Measurements from ENCODE around the gene ZBTB39. TPM values are rescaled to one million over a fixed set of nuclear protein-coding genes. Genes with fewer than 3 reads are reported as not detected.

The ZBTB39 gene
- total and polyA plus RNA-seq, 10 donors = 1.7 to 15.7 (median 10.8) TPM

DNA sequence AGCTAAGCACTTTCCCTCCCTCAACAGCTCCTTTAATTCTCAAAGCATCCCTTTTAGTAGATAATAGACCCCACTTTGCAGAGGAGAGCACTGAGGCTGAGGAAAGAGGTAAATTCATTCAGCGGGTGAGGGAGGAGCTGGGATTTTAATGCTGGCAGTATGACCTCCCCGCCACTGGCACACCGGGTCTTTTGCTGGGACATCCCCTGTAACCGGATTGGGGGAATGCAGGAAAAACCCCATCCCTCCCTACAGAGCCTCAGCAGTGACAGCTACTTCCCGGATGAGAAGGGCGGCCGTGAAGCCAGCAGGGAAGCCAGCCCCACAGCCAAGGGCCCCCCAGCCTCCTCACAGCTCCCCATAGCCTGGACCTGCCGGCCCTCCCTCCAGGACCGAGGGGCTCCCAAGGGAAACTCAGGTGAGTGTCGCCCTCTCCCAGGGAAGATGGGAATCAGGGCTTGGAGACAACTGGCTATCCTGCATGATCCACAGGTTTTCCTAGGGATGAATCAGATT, 12.1 kb downstream of the ZBTB39 start:
- intact Hi-C loops (cut with DNase I; ENCODE audit: low total_unique reads) = loop anchor here (5.0 kb wide), 1 partner anchor 232 kb away; the partner anchor contains the start of gene HSD17B6
- DNase-seq = peak; percentile 73

DNA sequence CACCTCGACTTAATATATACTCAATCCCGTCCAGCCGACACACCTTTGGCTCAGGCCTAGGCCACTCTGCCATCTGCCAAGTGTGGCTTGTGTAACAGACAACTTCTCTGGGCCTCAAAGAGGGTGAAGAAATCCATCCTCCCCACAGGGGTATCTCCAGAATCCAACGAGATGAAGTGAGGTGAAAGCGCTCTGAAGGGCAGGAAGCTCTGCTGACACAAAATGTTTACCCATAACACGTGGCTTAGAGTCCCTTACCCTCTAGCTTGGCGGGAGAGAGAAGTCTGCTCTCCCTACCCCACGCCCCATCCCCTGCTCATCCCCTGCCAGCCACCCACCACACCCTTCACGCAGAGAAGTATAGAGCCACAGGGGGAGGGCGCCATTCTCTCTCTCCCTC, 13.0 kb downstream of the ZBTB39 start:
- DNase-seq = no peak
- Histone ChIP-seq H3K27me3 (replicated peaks in 1 of 7) (no peaks in the 10 kb centered on the region), H3K4me3 (no peak overlapping the region), H3K4me1 (peaks cover 15 to 85% (median 54%) of the 10 kb centered on the region in 6 donors), H3K9me3 (no peaks in the 10 kb centered on the region), H3K36me3 (peaks cover 0 to 37% (median 0%) of the 10 kb centered on the region in 6 donors), H3K27ac (peak overlapping the region in 6 of 8 donors; percentile 36 to 85 (median 78))
- intact Hi-C loops (cut with DNase I; ENCODE audit: low total_unique reads) = loop anchor here (5.0 kb wide), 1 partner anchor 231 kb away; the partner anchor contains the start of gene HSD17B6
- 44 to 63% (median 50%) methylated on average over 10 of the region's 10 CpGs for WGBS, 5 donors
- TF ChIP-seq, protein P1, sequence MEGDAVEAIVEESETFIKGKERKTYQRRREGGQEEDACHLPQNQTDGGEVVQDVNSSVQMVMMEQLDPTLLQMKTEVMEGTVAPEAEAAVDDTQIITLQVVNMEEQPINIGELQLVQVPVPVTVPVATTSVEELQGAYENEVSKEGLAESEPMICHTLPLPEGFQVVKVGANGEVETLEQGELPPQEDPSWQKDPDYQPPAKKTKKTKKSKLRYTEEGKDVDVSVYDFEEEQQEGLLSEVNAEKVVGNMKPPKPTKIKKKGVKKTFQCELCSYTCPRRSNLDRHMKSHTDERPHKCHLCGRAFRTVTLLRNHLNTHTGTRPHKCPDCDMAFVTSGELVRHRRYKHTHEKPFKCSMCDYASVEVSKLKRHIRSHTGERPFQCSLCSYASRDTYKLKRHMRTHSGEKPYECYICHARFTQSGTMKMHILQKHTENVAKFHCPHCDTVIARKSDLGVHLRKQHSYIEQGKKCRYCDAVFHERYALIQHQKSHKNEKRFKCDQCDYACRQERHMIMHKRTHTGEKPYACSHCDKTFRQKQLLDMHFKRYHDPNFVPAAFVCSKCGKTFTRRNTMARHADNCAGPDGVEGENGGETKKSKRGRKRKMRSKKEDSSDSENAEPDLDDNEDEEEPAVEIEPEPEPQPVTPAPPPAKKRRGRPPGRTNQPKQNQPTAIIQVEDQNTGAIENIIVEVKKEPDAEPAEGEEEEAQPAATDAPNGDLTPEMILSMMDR (IDR thresholded peaks at IDR 0.05 in 8 of 11, conservative IDR thresholded peaks at IDR 0.05 in 3 of 11) = no peak
- TF ChIP-seq POLR2AphosphoS5 (IDR thresholded peaks at IDR 0.05) (no peak), POLR2A (IDR thresholded peaks at IDR 0.05) (no peak)

More for the DNA sequence above, 12.1 kb downstream of the ZBTB39 start:
- peaks cover 0 to 42% (median 0%) of the 10 kb centered on the region in 6 donors for H3K36me3 ChIP-seq
- peak overlapping the region in 6 of 8 donors; percentile 5 to 63 (median 28) for H3K4me3 ChIP-seq
- H3K27ac ChIP-seq = peak overlapping the region in 7 of 8 donors; percentile 36 to 85 (median 78)
- TF ChIP-seq, protein P1 (IDR thresholded peaks at IDR 0.05 in 8 of 11, conservative IDR thresholded peaks at IDR 0.05 in 3 of 11) = no peak
- peak; percentile 18 to 64 (median 21) for TF ChIP-seq POLR2AphosphoS5 (IDR thresholded peaks at IDR 0.05)
- H3K9me3 ChIP-seq = no peaks in the 10 kb centered on the region
- H3K4me1 ChIP-seq = peaks cover 24 to 85% (median 57%) of the 10 kb centered on the region in 6 donors
- no peaks in the 10 kb centered on the region for H3K27me3 ChIP-seq (replicated peaks in 1 of 7)
- WGBS, 5 donors = 59 to 86% (median 70%) methylated on average over 10 of the region's 10 CpGs

DNA sequence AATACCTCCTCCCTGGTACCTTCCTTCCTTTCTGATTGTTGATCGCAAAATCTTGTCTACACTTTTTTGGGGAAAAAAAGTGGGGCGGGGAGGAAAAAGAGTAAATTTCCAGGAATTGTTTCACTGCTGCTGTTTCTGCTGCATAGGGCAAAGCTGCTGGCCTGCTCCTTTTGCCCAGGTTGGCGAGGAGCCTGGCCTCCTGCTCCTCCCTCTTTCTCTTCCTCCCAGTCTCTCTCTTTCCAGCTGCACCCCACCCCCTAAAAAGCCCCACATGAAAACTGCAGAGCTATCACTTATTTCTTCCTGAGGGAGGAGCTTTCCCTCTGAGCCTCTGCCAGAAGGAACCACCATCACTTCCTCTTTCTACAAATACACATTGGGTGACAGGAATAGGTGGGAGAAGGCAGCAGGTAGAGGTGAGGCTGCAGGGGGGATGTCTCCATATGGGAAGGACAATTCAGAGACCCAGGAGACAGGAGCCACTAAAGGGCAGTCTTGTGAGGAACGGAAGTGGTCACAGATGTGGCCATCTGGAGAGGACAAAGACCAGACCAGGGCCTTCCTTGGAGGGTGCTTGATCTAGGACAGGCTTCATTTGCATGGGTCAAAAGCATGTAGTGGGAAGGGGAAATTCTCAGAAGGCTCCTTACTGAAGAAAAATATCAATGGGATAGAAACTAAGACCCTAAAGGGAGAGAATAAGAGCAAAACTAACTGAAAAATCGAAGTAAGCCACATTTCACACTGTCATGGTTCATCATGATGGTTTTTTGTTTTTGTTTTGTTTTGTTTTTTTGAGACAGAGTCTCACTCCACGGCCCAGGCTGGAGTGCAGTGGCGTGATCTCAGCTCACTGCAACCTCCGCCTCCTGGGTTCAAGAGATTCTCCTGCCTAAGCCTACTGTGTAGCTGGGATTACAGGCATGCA, 14.8 kb downstream of the ZBTB39 start:
- TF ChIP-seq POLR2A (IDR thresholded peaks at IDR 0.05) = no peak
- peak in 2 of 3 donors; percentile 56 to 58 for TF ChIP-seq POLR2AphosphoS5 (IDR thresholded peaks at IDR 0.05)
- TF ChIP-seq, protein P1 (IDR thresholded peaks at IDR 0.05 in 8 of 11, conservative IDR thresholded peaks at IDR 0.05 in 3 of 11) = no peak
- DNase-seq = peak; percentile 79
- Histone ChIP-seq H3K9me3 (no peaks in the 10 kb centered on the region), H3K4me1 (peaks cover 20 to 83% (median 58%) of the 10 kb centered on the region in 6 donors), H3K27me3 (replicated peaks in 1 of 7) (no peaks in the 10 kb centered on the region), H3K36me3 (peaks cover 0 to 19% (median 0%) of the 10 kb centered on the region in 6 donors), H3K27ac (peak overlapping the region; percentile 58 to 85 (median 74)), H3K4me3 (no peak overlapping the region)
- 44 to 48% (median 44%) methylated on average over 8 of the region's 8 CpGs for WGBS, 5 donors
- intact Hi-C loops (cut with DNase I; ENCODE audit: low total_unique reads) = loop anchor here (5.0 kb wide), 1 partner anchor 229 kb away; the partner anchor contains the start of gene HSD17B6

All from spleen (tissue), 11 donors.